DMS79 (cell line): Measurements from ENCODE around the gene HAPLN2.
A peak's percentile ranks its signal among the peaks of the same experiment; 100 is the strongest.

Source experiments
- DNase-seq: peaks from one replicate; lab custom pipeline; 2025; lab: John Stamatoyannopoulos, UW

Gene HAPLN2

DNA sequence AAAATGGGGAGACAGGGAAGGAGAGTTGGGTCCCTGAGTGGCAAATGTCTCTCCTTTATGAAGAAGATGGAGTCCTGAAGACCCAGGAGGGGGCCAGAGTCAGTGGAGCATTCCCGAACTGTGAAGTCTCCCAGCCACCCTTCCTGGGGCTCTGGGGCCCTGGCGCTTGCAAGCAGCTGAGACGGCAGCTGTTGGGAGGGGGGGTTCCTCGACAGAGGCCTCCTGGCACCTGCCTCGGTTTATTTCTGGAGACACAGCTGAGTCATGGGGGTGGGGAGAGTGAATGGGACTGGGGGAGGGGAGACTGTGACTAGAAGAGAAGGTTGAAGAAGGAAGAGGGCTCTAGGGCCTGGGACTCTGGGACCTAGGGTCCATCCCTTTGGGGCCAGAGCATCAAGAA lies 44.0 kb downstream of the HAPLN2 start:
- no peak for DNase-seq

DNA sequence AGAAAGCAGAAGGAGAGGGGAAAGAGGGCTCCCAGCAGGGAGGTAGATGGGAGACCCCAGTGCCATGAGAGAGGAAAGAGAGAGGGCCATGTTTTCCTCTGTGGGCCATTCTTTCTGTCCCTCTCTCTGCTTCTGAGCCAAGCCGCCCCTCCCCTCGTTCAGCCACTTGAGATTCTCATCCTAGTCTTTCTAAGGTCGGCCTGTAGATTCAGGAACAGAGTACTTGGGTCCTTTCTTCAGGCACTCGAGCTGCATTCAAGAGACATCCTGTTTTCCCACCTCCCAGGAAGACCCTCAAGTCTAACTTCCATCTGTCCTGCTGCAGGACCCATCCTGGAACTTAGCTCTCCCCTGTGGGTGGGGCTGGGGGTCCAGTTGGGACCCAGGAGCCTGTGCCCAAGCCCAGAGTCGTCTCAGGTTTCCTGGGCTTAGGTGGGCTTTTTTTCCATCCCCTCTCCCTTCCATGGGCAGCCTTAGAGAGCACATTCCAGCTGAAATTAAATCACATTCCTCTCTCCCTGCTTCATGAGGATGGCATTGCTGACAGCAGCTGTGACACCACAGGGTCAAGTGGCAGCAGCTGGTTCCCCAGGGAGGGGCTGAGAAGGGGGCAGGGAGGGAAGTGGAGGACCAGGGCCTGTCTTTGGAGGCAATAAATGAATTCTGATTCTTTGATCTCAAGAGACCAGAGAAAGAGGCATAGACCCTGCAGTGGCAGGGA lies 45.0 kb downstream of the HAPLN2 start:
- peak; percentile 29 for DNase-seq

DNA sequence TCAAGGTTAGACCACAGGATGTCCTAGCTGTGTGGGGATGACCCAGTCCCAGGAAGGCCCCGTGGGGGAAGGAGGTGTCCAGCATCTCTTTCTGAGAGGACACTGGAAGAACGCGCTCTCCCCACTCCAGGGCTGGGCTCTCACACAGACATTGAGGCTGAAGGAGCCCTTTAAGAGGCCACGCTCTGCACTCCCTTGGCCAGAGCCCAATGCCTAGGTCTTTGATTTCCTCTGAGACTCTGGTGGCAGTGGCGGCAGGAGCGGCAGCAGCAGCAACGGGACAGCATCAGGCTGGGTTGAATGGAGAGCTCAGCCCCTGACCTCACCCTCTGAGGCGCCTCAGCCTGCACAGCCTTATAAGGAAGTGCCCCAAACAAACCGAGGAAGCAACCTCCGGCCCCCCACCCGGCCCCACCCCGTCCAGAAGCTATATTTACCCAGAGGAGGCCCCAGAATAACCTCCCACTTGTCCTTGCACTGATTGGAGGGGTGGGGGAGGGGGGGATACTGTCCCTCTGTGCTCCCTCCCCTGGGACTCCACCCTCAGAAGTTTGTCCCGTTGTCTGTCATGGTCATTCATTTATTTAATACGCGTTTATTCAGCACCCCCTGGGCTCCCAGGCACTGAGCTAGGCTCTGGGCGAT lies 45.7 kb downstream of the HAPLN2 start:
- DNase-seq: peak; percentile 79

GRCh38 chr1:156665539-156665938 lies 46.3 kb downstream of the HAPLN2 start:
- DNase-seq: no peak

DNA sequence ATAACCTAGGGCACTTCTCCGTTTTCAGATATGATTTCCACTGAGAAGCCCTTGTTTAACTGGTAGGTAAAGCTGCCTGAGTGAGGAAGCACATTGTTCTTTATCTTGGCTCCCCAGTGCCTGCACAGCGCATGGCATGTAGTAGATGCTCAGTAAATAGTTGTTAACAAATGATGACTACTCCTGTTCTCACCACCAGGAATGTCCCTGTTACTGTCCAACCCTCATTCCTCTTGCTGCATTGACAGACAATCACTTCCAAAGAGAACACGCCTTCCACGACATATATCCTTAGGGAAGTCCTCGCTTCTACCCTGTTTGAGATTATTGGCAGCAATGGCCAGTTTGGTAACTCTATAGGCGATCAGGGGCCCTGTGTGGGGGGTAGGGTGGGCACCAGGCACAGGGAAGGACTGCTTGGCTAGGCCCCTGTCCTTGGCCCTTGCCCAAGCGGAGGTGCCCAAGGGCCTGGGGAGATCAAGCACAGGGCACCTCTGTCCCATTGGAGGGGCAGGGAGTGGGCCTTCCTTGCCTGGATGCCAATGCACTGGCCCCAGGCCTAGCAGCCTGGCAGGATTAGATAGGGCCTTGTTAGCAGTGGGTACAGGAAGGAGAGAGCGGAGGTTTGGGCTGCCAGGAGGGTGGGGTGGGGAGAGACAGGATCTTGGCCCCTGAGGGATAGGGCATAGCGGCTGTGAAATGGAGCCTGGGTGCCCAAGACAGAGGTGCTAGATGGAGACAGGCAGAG lies 47.8 kb downstream of the HAPLN2 start:
- DNase-seq: no peak

- DNase-seq: no peak
These were observed 48.4 kb downstream of the HAPLN2 start for GRCh38 chr1:156667610-156667967.

DNA sequence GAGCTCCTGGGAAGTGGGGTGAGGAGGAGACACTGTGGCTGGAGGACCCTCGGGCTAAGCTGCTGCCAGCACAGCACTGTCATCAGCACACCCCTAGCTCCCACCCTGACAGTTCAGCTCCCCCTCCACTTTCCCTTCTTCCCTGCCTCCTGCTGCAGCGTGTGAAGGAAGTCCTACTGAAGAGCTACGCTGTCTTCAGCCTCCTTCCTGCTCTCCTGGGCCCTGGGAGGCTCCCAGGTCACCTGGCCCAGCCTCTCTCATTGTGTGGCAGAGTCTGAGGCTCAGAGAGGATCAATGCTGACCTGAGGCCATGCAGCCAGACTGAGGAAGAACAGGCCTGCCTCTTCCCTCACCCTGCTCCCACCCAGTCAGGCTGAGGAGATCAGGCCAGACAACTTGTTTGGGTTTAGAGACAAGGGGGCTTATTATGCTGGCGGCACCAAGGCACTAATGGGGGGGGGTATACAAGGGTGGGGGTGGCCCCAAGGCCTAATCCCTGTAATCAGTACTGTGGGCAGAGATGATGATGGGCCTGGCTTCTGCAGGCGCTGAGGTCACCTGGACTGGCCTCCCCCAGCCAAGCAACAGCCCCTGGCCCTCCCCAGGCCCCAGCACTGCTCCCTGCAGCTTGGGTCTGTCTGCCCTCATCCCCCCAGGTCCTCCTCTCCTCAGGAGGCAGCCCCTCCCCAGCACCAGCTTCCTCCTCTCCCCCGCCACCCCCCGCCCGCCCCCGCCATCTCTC lies 48.9 kb downstream of the HAPLN2 start:
- no peak for DNase-seq

DNA sequence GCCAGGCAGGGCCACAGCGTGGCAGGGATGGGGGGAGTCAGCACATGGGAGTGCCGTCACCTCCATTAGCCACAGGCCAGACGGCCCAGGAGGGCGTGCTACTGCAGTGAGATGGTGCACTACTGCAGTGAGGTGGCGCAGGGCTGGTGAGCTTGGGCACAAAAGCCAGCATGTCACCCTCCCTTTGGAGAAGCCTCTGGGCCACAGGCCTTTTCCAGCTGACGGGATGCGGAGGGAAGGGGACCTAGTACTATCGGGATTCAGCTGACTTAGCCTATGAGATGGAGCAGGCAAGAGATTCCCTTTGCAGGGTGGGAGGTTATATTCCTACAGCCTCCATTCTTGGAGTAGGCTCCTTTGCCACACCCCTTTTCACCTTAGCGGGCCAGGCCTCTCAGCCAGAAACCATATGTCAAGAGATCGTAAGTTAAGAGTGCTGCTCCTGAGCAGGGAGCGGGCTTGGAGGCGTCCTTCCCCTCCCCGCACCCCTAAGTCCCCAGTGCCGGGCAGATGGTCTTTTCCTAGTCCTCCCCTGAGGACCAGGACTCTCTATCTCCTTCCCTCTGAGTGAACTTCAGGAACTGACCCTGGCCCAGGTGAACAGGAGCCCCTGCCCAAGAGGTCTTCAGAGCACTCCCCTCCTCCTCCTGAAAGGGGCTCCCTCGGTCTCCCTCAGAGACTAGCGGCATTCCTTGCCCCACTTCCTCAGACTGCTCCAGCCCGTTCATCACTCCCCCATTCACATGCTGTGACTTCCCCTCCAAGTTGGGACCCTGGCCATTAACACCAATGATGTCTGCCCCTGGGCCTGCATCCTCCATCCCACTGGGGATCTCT lies 49.8 kb downstream of the HAPLN2 start:
- no peak for DNase-seq

DNA sequence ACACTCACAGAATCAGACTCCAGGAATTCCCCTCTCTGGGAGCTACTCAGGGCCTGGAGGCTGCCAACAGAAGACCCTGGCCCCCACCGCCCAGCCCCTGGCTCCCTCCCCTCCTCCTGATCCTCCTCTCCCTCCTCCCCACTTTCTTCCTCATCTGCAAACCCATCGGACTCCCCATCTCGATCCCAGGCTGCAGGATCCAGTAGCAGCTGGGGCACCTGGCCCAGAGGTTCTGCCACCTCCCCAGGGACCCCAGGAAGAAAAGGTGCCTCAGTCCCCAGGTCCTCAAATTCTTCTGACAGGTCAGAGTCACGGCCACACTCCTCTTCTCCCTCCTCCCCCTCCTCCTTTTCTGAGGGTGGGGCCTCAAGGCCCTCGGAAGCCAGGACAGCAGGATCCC lies 50.6 kb downstream of the HAPLN2 start:
- no peak for DNase-seq

DNA sequence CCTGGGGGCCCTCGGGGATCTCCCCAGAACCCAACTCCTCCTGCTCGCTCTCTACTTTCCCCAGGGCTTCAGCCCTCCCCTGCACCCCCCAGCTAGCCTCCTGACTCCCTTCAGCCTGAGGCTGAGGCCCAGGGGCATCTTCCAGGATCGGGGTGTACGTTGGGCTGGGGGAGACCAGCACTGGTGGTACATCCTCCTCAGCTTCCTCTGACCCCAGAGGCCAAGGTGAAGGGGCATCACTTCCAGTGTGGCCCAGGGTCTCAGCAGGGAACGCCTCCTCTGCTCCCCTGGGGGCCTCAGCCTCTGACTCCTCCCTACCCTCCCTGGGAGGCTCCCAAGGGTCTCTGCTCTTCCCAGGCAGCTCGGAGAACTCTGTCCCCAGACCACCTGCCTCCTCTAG lies 51.1 kb downstream of the HAPLN2 start:
- DNase-seq: no peak

DNA sequence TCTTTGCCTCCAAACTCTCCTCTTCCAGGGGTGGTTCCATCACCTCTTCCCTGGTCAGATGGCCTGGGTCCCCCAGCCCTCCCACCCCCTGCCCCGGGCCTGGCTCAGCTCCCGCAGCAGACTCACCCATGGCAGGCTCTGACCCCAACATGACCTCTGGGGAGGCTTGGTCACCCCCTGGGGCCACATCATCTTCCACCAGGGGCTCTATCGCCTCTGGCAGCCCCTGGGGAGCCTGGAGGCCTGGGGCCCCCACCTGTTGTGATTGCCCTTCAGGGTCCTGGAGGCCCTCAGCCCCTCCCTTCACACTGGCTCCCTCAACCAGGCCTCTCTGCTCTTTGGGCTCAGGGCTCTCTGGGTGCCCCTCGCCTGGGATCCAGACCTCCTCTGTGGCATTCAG lies 51.6 kb downstream of the HAPLN2 start:
- DNase-seq: no peak

DNA sequence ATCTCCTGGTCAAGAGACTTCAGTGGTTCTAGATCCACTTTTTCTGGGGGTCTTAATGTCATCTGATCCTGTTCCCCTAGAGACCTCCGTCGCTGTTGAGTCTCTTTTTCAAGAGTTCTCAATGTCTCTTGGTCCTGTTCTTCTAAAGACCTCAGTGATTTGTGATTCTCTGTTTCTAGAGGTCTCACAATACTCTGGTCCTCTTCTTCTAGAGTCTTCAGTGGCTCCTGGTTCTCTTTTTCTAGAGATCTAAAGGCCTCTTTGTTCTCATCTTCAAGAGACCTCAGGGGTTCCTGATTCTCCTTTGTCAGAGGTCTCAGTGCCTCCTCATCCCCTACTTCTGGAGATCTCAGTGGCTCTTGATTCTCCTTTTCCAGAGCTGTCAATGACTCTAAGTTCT lies 52.6 kb downstream of the HAPLN2 start:
- DNase-seq: no peak

GRCh38 chr1:156673387-156674121 lies 54.3 kb downstream of the HAPLN2 start:
- no peak for DNase-seq
